ENCODE data around the gene AGBL5.
"Not testable (repeated sequence)": the region's sequence is repeated elsewhere in the genome, so short reads cannot be mapped to it uniquely, and the experiment has no call there.

AGBL5 gene

GRCh38 chr2:27093430-27094352 lies 42.2 kb downstream of the AGBL5 start:
- no peak for DNase-seq

DNA sequence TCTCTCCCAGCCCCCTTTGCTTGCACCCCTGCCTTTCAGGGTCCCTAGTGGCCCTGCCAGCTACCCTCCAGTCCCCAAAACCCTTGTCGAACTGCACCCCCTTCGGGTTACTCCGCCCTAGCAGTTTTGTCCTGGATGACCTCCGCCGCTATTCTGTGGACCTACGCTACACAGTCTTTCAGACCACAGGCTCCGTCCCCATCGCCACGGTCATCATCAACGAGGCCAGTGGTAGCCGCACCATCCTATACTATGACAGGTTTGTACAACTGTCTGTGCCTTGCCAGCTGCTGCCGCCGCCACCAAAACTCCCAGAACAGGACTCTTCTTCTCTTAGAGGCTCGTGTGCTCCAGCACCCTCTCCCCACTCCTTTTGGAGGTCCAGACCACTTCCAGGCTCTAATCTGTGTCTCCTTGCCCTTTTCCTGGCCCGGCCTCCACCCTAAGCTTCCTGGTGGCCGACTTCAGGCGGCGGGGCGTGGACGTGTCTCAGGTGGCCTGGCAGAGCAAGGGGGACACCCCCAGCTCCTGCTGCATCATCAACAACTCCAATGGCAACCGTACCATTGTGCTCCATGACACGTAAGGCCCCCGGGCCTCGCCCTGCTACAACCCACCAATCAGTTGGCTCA lies 43.0 kb downstream of the AGBL5 start:
- no peak for DNase-seq

DNA sequence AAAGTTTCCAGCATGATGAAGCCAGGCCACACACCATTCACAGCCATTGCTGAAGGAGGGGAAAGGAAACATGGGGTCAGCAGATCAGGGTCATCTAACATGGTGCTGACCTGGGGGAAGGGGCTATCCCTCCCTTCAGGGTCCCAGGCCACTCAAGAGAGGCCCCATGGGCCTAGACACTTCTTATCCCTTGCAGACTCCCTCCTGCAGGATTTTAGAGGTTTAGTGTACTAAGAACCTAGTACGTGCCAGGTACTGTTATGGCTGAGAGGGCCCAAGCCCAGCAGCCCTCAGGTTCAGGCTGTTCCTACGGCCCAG lies 43.9 kb downstream of the AGBL5 start:
- no peak for DNase-seq

GRCh38 chr2:27095745-27096651 lies 44.5 kb downstream of the AGBL5 start:
- peak; percentile 14 for DNase-seq

DNA sequence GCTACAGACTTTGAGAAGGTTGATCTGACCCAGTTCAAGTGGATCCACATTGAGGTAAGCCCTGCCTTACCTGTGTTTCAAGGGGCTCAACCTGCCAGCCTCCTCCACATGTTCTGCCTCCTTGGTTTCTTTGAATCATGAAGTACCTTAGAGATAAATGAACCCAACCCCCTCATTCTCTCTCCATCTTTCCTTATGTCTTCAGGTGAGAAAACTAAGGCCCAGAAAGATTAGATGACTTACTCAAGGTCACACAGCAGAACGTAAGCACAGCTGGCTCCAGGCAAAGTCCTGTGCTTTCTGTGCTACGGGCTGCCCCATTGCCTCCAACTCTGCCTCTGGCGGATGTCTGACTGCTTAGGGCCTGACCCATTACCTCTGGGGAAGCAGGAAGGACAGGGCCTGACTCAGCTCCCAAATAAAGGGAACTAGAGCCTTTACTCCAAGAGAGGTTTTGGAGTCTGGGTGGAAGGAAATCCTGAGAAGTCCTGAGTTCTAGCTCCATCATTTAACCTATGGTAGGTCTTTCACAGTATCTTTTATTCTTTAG lies 45.4 kb downstream of the AGBL5 start:
- no peak for DNase-seq

GRCh38 chr2:27097341-27097740 lies 45.9 kb downstream of the AGBL5 start:
- DNase-seq: no peak

DNA sequence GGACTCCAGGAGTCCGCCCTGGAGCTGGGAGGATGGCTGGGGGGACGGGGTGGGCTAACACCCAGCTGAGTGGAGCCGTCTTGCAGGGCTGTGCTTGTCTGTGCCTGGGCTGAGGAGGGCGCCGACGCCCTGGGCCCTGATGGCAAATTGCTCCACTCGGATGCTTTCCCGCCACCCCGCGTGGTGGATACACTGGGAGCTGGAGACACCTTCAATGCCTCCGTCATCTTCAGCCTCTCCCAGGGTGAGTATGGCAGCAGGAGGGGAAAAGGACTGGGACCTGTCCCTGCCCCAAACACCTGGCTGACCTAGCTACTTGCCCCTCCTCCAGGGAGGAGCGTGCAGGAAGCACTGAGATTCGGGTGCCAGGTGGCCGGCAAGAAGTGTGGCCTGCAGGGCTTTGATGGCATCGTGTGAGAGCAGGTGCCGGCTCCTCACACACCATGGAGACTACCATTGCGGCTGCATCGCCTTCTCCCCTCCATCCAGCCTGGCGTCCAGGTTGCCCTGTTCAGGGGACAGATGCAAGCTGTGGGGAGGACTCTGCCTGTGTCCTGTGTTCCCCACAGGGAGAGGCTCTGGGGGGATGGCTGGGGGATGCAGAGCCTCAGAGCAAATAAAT lies 48.0 kb downstream of the AGBL5 start:
- no peak for DNase-seq

- DNase-seq: no peak
Measured at GRCh38 chr2:27100036-27100435, 48.6 kb downstream of the AGBL5 start.

- no peak for DNase-seq
Measured at GRCh38 chr2:27102329-27102728, 50.9 kb downstream of the AGBL5 start.

GRCh38 chr2:27105981-27106380 lies 54.5 kb downstream of the AGBL5 start:
- DNase-seq: no peak

DNA sequence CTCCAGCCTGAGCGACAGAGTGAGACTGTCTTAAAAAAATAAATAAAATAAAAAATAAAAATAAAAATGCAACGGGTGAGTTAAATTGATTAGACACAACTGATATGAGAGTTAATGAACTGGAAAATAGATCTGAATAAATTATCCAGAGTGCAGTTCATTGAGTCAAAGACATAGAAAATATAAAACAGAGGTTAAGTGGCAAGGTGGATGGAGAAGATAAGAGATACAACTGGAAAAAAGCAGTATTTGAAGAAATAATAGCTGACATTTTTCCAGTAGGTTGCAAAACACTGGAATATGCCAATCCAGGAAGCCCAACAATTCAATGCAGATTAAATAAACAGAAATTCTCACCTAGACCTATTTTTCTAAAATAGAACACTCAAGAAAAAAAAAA lies 56.8 kb downstream of the AGBL5 start:
- no peak for DNase-seq

GRCh38 chr2:27109083-27109482 lies 57.6 kb downstream of the AGBL5 start:
- DNase-seq: no peak

DNA sequence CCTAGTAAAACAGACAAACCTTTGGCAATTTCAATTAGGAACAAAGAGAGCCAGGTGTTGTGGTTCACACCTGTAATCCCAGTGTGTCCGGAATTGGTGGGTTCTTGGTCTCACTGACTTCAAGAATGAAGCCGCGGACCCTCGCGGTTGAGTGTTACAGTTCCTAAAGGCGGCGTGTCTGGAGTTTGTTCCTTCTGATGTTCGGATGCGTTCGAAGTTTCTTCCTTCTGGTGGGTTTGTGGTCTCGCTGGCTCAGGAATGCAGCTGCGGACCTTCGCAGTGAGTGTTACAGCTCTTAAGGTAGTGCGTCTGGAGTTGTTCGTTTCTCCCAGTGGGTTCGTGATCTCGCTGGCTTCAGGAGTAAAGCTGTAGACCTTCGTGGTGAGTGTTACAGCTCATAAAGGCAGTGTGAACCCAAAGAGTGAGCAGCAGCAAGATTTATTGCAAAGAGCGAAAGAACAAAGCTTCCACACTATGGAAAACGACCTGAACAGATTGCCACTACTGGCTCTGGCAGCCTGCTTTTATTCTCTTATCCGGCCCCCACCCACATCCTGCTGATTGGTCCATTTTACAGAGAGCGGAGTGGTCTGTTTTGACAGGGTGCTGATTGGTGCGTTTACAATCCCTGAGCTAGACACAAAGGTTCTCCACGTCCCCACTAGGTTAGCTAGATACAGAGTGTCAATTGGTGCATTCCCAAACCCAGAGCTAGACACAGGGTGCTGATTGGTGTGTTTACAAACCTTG lies 59.3 kb downstream of the AGBL5 start:
- not testable (repeated sequence) for DNase-seq

GRCh38 chr2:27111392-27112078 lies 60.1 kb downstream of the AGBL5 start:
- DNase-seq: not testable (repeated sequence)

- DNase-seq: no peak
Measured at GRCh38 chr2:27115519-27115918, 64.1 kb downstream of the AGBL5 start.

- DNase-seq: no peak
Measured at GRCh38 chr2:27117995-27118524, 66.6 kb downstream of the AGBL5 start.

GRCh38 chr2:27118525-27119329 lies 67.3 kb downstream of the AGBL5 start, which contains the start of gene CGREF1:
CGREF1 (minus strand) TSS chr2:27119128; CDS start chr2:27104366, 14,762 bp downstream.
- no peak for DNase-seq

- not testable (repeated sequence) for DNase-seq
Measured at GRCh38 chr2:27119330-27119670, 67.8 kb downstream of the AGBL5 start.
